Neural cell (in vitro differentiated cells): ENCODE measurements around the gene SREBF1. TPM values are rescaled to one million over a fixed set of nuclear protein-coding genes. Genes with fewer than 3 reads are reported as not detected.

Source experiments
- H2AFZ ChIP-seq: fragments of 200-600, 300-800 bp; sonication (generic), shearing (Covaris generic); 2 replicates; pipeline ENCODE4 v1.6.0; 2014; ENCODE audit warnings: low read depth, mild to moderate bottlenecking, antibody characterized with exemption, low read length, moderate library complexity
- H3F3A ChIP-seq: fragments of 200-600 bp; shearing (Covaris generic); 2 replicates; pipeline ENCODE4 v1.6.1; 2016; ENCODE audit warnings: mild to moderate bottlenecking, moderate library complexity, mixed read lengths, antibody characterized with exemption, low read length; ENCODE audit not compliant: insufficient read depth, poor library complexity, severe bottlenecking
- H3K27ac ChIP-seq: fragments of 200-600, 300-800 bp; sonication (generic), shearing (Covaris generic); 2 replicates; pipeline ENCODE4 v1.5.1; 2014; ENCODE audit warnings: mild to moderate bottlenecking, low read length, moderate library complexity
- H3K27me3 ChIP-seq: fragments of 300-800, 200-600 bp; sonication (generic), shearing (Covaris generic); 2 replicates; pipeline ENCODE4 v1.6.0; 2014; ENCODE audit warnings: mild to moderate bottlenecking, low read depth, low read length, moderate library complexity; ENCODE audit not compliant: insufficient read depth
- H3K36me3 ChIP-seq: fragments of 300-800, 200-600 bp; sonication (generic), shearing (Covaris generic); 2 replicates; pipeline ENCODE4 v1.5.1; 2014; ENCODE audit warnings: mild to moderate bottlenecking, antibody characterized with exemption, low read length, moderate library complexity; ENCODE audit not compliant: insufficient read depth
- H3K4me2 ChIP-seq: fragments of 300-800, 200-600 bp; sonication (generic), shearing (Covaris generic); 2 replicates; pipeline ENCODE4 v1.6.0; 2014; ENCODE audit warnings: mild to moderate bottlenecking, low read length
- H3K4me3 ChIP-seq: fragments of 300-800, 200-600 bp; sonication (generic), shearing (Covaris generic); 2 replicates; pipeline ENCODE4 v1.5.1; 2014; ENCODE audit warnings: mild to moderate bottlenecking, low read length, moderate library complexity
- H3K79me2 ChIP-seq: fragments of 200-600 bp; shearing (Covaris generic); replicated peaks from 2 replicates; pipeline ENCODE4 v1.6.0; 2014; ENCODE audit warnings: mild to moderate bottlenecking, low read length, moderate library complexity; ENCODE audit not compliant: insufficient read depth
- H3K9ac ChIP-seq: fragments of 300-800, 200-600 bp; sonication (generic), shearing (Covaris generic); 2 replicates; pipeline ENCODE4 v1.6.1; 2016; ENCODE audit warnings: mild to moderate bottlenecking, low read length, mixed read lengths
- H3K9me2 ChIP-seq: fragments of 200-600 bp; shearing (Covaris generic); 2 replicates; pipeline ENCODE4 v1.6.1; 2016; ENCODE audit warnings: mild to moderate bottlenecking, low read length, mixed read lengths; ENCODE audit not compliant: insufficient read depth
- H3K9me3 ChIP-seq: fragments of 200-600, 300-800 bp; sonication (generic), shearing (Covaris generic); 2 replicates; pipeline ENCODE4 v1.6.1; 2016; ENCODE audit warnings: mild to moderate bottlenecking, mixed run types, low read length, moderate library complexity, mixed read lengths
- H4K20me1 ChIP-seq: fragments of 200-600 bp; shearing (Covaris generic); 2 replicates; pipeline ENCODE4 v1.6.1; 2016; ENCODE audit warnings: mild to moderate bottlenecking, mixed run types; ENCODE audit not compliant: insufficient read depth
- EP300 ChIP-seq: fragments of 450-650 bp; conservative IDR thresholded peaks from 2 replicates; pipeline ENCODE4 v1.6.1; 2014; ENCODE audit warnings: antibody characterized with exemption, mild to moderate bottlenecking, moderate library complexity; ENCODE audit not compliant: poor library complexity, severe bottlenecking
- EZH2 ChIP-seq: fragments of 200-600, 300-800 bp; shearing (Covaris generic), sonication (generic); IDR thresholded peaks from 2 replicates; pipeline ENCODE4 v1.6.1; 2014; ENCODE audit warnings: antibody characterized with exemption, low read length, borderline replicate concordance, mild to moderate bottlenecking; ENCODE audit not compliant: insufficient read depth, poor library complexity, severe bottlenecking
- MXI1 ChIP-seq: fragments of 450-650 bp; conservative IDR thresholded peaks from 2 replicates; pipeline ENCODE4 v1.6.1; 2014; ENCODE audit warnings: antibody characterized with exemption, mild to moderate bottlenecking; ENCODE audit not compliant: poor library complexity, severe bottlenecking
- POLR2AphosphoS5 ChIP-seq: IDR thresholded peaks from 2 replicates; pipeline ENCODE4 v1.6.1; 2012
- RAD21 ChIP-seq: fragments of 450-650 bp; conservative IDR thresholded peaks from 2 replicates; pipeline ENCODE4 v1.6.1; 2014; ENCODE audit warnings: antibody characterized with exemption, mild to moderate bottlenecking, moderate library complexity
- SMC3 ChIP-seq: fragments of 450-650 bp; conservative IDR thresholded peaks from 2 replicates; pipeline ENCODE4 v1.6.1; 2014; ENCODE audit warnings: antibody characterized with exemption, mild to moderate bottlenecking, moderate library complexity; ENCODE audit not compliant: poor library complexity
- TAF1 ChIP-seq: IDR thresholded peaks from 2 replicates; pipeline ENCODE4 v1.6.1; 2012; ENCODE audit warnings: low read depth
- polyA plus RNA-seq: library from polyadenylated mRNA; depleted of rRNA; stranded (reverse); fragments of >200 nt; gene quantifications from 2 replicates; pipeline ENCODE4 v1.2.3, GENCODE V29; 2014
- TF ChIP-seq, protein P1 (sequence below): fragments of 450-650 bp; IDR thresholded peaks from 2 replicates; pipeline ENCODE4 v1.5.1; 2014; ENCODE audit warnings: antibody characterized with exemption, mild to moderate bottlenecking, moderate library complexity; ENCODE audit not compliant: poor library complexity, severe bottlenecking
- TF ChIP-seq, protein P2 (sequence below): IDR thresholded peaks from 2 replicates; pipeline ENCODE4 v1.6.1; 2012; ENCODE audit warnings: borderline replicate concordance

SREBF1 gene
- polyA plus RNA-seq, 1 donor from 2014 or later = 22.5 TPM

- H3K79me2 ChIP-seq = no peaks in the 10 kb centered on the region
- H3K27me3 ChIP-seq = no peaks in the 10 kb centered on the region
- H3K27ac ChIP-seq = no peak overlapping the region
- TF ChIP-seq, protein P1, sequence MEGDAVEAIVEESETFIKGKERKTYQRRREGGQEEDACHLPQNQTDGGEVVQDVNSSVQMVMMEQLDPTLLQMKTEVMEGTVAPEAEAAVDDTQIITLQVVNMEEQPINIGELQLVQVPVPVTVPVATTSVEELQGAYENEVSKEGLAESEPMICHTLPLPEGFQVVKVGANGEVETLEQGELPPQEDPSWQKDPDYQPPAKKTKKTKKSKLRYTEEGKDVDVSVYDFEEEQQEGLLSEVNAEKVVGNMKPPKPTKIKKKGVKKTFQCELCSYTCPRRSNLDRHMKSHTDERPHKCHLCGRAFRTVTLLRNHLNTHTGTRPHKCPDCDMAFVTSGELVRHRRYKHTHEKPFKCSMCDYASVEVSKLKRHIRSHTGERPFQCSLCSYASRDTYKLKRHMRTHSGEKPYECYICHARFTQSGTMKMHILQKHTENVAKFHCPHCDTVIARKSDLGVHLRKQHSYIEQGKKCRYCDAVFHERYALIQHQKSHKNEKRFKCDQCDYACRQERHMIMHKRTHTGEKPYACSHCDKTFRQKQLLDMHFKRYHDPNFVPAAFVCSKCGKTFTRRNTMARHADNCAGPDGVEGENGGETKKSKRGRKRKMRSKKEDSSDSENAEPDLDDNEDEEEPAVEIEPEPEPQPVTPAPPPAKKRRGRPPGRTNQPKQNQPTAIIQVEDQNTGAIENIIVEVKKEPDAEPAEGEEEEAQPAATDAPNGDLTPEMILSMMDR = no peak
- TF ChIP-seq EZH2 (no peak), EP300 (no peak), RAD21 (no peak), MXI1 (no peak), POLR2AphosphoS5 (no peak), TAF1 (no peak), SMC3 (no peak)
- TF ChIP-seq, protein P2, sequence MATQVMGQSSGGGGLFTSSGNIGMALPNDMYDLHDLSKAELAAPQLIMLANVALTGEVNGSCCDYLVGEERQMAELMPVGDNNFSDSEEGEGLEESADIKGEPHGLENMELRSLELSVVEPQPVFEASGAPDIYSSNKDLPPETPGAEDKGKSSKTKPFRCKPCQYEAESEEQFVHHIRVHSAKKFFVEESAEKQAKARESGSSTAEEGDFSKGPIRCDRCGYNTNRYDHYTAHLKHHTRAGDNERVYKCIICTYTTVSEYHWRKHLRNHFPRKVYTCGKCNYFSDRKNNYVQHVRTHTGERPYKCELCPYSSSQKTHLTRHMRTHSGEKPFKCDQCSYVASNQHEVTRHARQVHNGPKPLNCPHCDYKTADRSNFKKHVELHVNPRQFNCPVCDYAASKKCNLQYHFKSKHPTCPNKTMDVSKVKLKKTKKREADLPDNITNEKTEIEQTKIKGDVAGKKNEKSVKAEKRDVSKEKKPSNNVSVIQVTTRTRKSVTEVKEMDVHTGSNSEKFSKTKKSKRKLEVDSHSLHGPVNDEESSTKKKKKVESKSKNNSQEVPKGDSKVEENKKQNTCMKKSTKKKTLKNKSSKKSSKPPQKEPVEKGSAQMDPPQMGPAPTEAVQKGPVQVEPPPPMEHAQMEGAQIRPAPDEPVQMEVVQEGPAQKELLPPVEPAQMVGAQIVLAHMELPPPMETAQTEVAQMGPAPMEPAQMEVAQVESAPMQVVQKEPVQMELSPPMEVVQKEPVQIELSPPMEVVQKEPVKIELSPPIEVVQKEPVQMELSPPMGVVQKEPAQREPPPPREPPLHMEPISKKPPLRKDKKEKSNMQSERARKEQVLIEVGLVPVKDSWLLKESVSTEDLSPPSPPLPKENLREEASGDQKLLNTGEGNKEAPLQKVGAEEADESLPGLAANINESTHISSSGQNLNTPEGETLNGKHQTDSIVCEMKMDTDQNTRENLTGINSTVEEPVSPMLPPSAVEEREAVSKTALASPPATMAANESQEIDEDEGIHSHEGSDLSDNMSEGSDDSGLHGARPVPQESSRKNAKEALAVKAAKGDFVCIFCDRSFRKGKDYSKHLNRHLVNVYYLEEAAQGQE = no peak
- H3K9me3 ChIP-seq = no peaks in the 10 kb centered on the region
- H3K4me2 ChIP-seq = no peak overlapping the region
- no peak overlapping the region for H3K9ac ChIP-seq
- H3K9me2 ChIP-seq = no peaks in the 10 kb centered on the region
- no peaks in the 10 kb centered on the region for H4K20me1 ChIP-seq
- H3K36me3 ChIP-seq = no peaks in the 10 kb centered on the region
- H3K4me3 ChIP-seq = no peak overlapping the region
- no peaks in the 10 kb centered on the region for H3F3A ChIP-seq
- no peak overlapping the region for H2AFZ ChIP-seq
Measured at GRCh38 chr17:17816240-17816814, 20.5 kb downstream of the SREBF1 start.

DNA sequence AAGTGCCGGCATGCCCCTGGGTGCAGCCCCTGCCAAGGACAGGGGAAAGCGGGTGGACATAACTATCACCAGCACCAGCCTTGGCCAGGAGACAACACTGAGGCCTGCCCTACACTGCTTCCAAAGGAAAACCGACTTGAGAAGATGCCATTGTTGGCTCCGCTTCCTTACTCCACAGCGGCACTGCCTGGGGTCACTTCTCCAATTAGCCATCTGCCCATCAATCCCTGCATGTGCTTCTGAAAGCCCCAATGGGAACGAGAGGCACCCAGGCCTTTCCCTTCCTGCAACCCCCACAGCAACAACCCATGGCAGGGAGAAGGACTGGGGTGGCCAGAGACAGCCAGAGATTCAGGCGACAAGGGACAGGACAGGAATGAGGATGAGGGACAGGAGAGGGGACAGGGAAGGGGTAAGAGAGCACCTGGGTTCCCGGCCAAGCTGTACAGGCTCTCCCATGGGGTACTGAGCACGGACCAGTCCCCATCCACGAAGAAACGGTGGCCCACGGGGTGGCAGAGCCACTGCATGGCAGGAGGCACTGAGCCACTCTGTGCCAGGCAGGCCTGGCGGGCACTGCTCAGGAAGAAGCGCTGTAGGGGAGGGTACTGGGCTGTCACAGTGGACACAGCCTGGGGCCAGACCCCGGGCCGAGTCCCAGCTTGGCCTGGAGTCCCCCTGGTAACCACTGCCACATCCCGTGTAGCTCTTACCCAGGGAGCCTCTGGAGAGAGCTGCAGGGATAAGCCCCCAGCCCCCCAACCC lies 21.2 kb downstream of the SREBF1 start:
- H3K79me2 ChIP-seq = no peaks in the 10 kb centered on the region
- H2AFZ ChIP-seq = no peak overlapping the region
- no peaks in the 10 kb centered on the region for H3K9me2 ChIP-seq
- no peaks in the 10 kb centered on the region for H3K27me3 ChIP-seq
- no peak overlapping the region for H3K9ac ChIP-seq
- H4K20me1 ChIP-seq = no peaks in the 10 kb centered on the region
- TF ChIP-seq POLR2AphosphoS5 (peak; percentile 31), TAF1 (no peak)
- no peaks in the 10 kb centered on the region for H3K36me3 ChIP-seq
- H3K4me2 ChIP-seq = no peak overlapping the region
- H3K9me3 ChIP-seq = no peaks in the 10 kb centered on the region
- H3K27ac ChIP-seq = no peak overlapping the region
- H3F3A ChIP-seq = no peaks in the 10 kb centered on the region
- H3K4me3 ChIP-seq = no peak overlapping the region
